Epithelial cell of proximal tubule (primary cell): ENCODE results near the gene MAST4. TPM values are rescaled to one million over a fixed set of nuclear protein-coding genes. Genes with fewer than 3 reads are reported as not detected.

ENCODE experiments used
- DNase-seq: peaks from one replicate; pipeline ENCODE4 v3.0.0-alpha.2; 2011; ENCODE audit warnings: low read depth
- H3K4me3 ChIP-seq: 2 replicates; pipeline ENCODE4 v1.5.1; 2011; ENCODE audit warnings: low read depth, mild to moderate bottlenecking, low read length
- total RNA-seq: library from RNA; depleted of rRNA; stranded (reverse); fragments of >200 nt; gene quantifications from 2 replicates; pipeline ENCODE4 v1.2.3, GENCODE V29; 2015
- TF ChIP-seq, protein P1 (sequence below): conservative IDR thresholded peaks from 2 replicates; pipeline ENCODE4 v1.5.1; 2012; ENCODE audit warnings: low read depth, mild to moderate bottlenecking, low read length

Gene MAST4
- total RNA-seq, 1 donor from 2014 or later, result 17.3 TPM

DNA sequence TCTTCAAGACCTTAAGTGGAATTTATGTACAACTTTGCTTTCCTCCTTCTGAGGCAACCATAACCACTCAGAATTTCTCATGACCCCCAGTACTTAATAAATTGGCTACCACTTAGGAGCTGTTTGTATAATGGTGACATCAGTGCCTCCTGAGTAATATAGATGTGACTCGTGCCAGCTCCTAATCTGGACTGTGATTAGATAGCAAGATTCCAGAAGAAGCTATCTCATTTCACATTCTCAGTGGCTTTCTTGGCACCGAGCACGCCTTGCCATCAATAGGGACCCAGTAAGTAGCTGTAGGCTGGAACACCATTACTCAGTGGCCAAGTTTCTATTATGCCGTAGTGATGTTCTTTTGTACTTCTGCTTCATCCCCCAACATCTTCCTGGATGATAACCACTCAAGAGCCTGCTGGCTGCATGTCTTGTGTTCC lies 371.7 kb downstream of the MAST4 start:
- TF ChIP-seq, protein P1, sequence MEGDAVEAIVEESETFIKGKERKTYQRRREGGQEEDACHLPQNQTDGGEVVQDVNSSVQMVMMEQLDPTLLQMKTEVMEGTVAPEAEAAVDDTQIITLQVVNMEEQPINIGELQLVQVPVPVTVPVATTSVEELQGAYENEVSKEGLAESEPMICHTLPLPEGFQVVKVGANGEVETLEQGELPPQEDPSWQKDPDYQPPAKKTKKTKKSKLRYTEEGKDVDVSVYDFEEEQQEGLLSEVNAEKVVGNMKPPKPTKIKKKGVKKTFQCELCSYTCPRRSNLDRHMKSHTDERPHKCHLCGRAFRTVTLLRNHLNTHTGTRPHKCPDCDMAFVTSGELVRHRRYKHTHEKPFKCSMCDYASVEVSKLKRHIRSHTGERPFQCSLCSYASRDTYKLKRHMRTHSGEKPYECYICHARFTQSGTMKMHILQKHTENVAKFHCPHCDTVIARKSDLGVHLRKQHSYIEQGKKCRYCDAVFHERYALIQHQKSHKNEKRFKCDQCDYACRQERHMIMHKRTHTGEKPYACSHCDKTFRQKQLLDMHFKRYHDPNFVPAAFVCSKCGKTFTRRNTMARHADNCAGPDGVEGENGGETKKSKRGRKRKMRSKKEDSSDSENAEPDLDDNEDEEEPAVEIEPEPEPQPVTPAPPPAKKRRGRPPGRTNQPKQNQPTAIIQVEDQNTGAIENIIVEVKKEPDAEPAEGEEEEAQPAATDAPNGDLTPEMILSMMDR, result no peak
- no peak for DNase-seq

GRCh38 chr5:66969484-66969883 lies 373.3 kb downstream of the MAST4 start:
- H3K4me3 ChIP-seq, result no peak overlapping the region
- no peak for DNase-seq
- TF ChIP-seq, protein P1, result no peak

More for the DNA sequence above, 371.7 kb downstream of the MAST4 start:
- H3K4me3 ChIP-seq, result no peak overlapping the region

- TF ChIP-seq, protein P1, result no peak
- DNase-seq, result no peak
- H3K4me3 ChIP-seq, result no peak overlapping the region
Observed at GRCh38 chr5:66969963-66970362, 373.8 kb downstream of the MAST4 start.

DNA sequence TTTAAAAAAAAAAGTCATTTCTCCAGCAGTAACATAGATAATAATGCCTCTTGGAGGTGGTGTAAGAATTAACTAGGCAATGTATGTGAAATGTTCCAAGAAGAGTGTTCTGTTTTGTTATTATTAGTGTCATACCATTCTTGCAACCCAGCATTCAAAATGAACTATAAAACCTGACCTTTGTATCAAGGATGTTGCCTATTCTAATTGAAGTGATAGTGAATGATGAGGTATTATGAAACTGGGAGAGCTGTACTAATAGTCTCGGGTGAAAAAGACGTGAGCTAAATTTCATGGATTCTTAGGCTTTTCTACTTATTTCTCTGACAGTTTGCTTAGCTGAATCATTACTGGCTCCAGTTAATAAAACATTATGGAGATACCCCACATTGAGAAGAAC lies 375.8 kb downstream of the MAST4 start:
- H3K4me3 ChIP-seq, result no peak overlapping the region
- TF ChIP-seq, protein P1, result no peak
- DNase-seq, result no peak

DNA sequence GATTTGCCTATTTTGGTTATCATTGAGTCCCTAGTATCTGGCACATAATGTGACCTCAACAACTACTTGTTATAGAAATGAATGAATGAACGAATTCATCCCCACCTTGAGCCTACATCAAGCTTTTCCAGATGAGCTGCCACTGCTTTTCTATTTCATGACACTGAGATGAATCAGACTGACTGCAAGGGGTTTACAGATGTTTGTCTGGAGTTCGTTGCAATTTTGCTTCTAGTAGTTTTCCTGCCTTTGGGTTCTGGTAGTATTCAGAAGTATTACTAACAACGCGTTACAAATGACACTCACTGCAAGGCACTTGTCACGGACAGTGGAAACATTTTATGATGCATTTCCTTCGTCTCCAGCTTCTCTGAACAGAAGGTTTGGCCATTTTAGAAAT lies 378.1 kb downstream of the MAST4 start:
- DNase-seq, result no peak
- TF ChIP-seq, protein P1, result no peak
- no peak overlapping the region for H3K4me3 ChIP-seq

- DNase-seq, result no peak
- H3K4me3 ChIP-seq, result no peak overlapping the region
- TF ChIP-seq, protein P1, result no peak
Observed at GRCh38 chr5:66976108-66976507, 379.9 kb downstream of the MAST4 start.

- no peak overlapping the region for H3K4me3 ChIP-seq
- TF ChIP-seq, protein P1, result no peak
- DNase-seq, result no peak
Observed at GRCh38 chr5:66979738-66980137, 383.5 kb downstream of the MAST4 start.
